ENCODE measurements around the gene ANGPTL1. TPM values are rescaled to one million over a fixed set of nuclear protein-coding genes. Genes with fewer than 3 reads are reported as not detected.

The ANGPTL1 gene
- polyA plus RNA-seq, 3 donors: 9.4 to 24.3 (median 22.5) TPM

DNA sequence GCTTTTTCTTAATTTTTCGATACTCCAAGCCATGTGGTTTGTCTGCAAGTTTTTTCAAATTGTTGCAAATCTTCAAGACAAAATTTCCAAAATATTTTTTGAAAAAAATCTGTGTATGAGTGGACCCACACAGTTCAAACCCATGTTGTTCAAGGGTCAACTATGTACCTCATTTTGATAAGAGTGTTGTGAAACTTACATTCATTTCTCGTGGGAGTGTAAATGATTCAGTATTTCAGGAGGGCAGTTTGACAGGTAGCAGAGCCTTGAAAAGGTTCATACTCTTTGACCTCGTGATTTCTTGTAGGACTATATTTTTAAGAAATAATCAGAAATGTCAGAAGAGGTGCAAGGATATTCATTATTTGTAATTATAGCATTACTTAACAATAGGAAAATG lies 68.0 kb downstream of the ANGPTL1 start:
- no peak overlapping the region for H3K27ac ChIP-seq (ENCODE audit: low read depth, low read length)
- WGBS, 3 donors: 75 to 90% (median 83%) methylated on average over 3 of the region's 3 CpGs

Other genes starting within 250 kb of the ANGPTL1 start
- gene RALGPS2, start 145.8 kb downstream of the ANGPTL1 start, polyA plus RNA-seq: 1 to 10 TPM; 1.5 to 7.3 (median 1.9) TPM
- gene FAM20B, start 154.8 kb upstream of the ANGPTL1 start, polyA plus RNA-seq: 10 to 100 TPM in 2 of 3 donors, 1 to 10 TPM in 1; 7.1 to 17.4 (median 15.5) TPM
- gene TOR3A, start 211.0 kb upstream of the ANGPTL1 start, polyA plus RNA-seq: 10 to 100 TPM; 12.5 to 31.8 (median 23.7) TPM